Activated CD4-positive, alpha-beta T cell treated with anti-CD3 and anti-CD28 coated beads, Interleukin-2, amount 50 U/mL, for 24 hours (primary cell): ENCODE data around the gene PAGE2B.
"Not testable (repeated sequence)": the region's sequence is repeated elsewhere in the genome, so short reads cannot be mapped to it uniquely, and the experiment has no call there.

Source experiments
- DNase-seq, 2 donors: peaks; one replicate each; pipeline ENCODE4 v3.0.0-alpha.2; 2020; ENCODE audit warnings: low read depth in 1 of 2, low spot score in 1 of 2

Gene PAGE2B, protein sequence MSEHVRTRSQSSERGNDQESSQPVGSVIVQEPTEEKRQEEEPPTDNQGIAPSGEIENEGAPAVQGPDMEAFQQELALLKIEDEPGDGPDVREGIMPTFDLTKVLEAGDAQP

DNA sequence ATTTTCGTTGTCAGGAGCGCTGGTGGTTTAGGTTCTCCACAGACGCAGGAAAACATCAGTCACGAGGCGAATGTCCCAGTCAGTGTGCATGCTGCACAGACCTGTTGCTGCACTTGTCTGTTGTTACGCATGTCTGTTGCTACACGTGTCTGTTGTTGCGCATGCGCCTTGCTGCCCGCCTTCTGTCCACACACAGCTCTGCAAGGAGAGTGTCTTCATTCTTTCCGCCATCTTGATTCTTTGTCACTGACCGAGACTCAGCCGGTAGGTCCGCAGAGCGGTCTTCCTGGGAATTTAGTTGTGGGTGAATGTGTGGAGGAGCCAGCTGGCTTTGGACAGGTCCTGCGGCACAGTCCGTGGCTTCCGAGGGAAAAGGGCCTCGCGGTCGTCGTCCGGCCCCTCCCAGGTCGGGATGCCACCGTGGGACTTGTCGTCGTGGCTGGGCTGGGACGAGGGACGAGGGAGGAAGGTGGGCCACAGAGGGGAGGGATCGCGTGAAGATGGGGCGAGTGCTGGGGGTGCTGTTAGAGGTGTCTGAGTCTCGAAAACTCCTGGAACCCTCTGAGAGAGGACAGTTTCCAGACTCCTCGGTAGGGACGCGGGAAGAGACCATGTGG, at the start of gene PAGE2B:
PAGE2B (plus strand) TSS at position 180 of the 617 bp plus-strand sequence. CDS start 1,012 bp downstream, outside the sequence.
- no peak for DNase-seq

DNA sequence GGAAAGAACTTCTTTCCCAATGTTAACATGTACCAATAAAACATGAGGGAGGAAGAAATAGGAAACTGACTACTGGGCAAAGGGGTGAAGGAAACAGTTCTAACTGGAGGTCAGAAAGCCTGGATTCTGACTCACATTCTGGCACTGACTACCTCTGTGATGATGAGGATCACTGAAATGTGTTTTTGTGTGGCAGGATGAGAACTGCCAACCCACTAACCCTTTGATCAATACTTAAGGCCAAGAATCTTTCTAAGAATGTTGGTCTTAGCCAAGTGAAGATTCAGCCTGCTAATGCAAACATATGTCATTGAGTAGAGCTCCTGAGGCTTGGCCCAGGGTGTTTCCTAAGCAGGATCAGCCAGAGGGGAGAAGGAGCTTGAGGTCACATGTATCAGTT, 48.7 kb upstream of the PAGE2B start:
- DNase-seq, result no peak

- no peak for DNase-seq
Measured at GRCh38 chrX:55026840-55027239, 48.0 kb upstream of the PAGE2B start.

- DNase-seq, result no peak
Measured at GRCh38 chrX:55028040-55028439, 46.8 kb upstream of the PAGE2B start.

DNA sequence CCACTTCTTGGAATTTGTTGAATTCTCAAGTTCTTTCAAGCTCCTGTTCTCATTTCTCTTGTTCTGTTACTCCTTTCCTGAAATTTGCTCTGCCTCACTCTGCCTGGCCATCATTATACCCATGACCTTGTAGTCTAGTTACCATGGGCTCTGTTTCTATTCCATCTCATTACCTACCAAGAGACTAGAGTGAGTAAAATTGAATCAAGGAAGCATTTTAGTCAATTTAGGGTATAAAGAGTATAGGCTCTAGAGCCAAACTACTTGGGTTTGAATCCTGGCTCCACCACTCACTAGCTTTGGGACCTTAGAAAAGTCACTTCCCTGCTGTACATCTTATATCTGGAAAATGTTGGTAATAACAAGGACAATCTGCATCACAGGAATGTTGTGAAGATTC, 46.2 kb upstream of the PAGE2B start:
- no peak for DNase-seq

DNA sequence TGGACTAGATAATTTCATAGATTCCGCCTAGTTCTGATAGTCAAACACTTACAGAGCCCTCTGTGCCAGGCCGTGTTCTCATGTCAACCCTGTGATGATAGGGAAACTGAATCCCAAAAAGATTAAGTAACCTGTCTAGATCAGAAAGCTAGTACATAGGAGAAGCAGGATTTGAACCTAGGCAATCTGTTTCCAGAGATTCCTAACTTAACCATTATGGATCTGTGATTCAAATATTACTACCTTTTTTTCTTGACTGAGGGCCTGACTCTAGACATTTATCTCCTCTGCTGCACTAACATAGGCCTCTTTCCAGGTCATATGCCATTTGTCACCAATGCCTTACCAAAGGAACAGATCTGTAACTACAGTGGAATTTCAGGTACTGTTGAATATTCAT, 45.5 kb upstream of the PAGE2B start:
- no peak for DNase-seq

- DNase-seq, result no peak
Measured at GRCh38 chrX:55030271-55031205, 44.3 kb upstream of the PAGE2B start, which contains the start of gene ALAS2. Gene ALAS2, minus strand, starts transcription at chrX:55030977. Its CDS starts 4,977 bp downstream, at chrX:55026000.

DNA sequence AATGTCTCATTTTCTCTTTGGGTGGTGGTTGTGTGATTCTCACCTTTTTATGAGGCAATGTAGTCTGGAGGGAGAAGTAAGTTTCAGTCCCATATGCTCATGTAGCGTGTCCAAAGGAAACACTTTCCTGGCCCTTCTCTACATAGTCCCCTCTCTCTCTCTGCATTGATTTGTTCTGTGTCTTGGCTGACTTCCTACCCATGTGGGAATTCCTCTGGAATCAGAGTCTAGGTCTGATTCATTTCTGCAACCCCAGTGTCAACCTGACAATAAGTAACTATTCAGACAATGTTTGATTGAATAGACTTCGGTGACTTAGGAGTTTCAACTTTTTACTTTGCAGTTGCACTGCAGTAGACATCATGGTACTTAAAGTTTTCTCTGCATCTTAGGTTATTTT, 41.4 kb upstream of the PAGE2B start:
- DNase-seq, result no peak

GRCh38 chrX:55039471-55039870, 35.4 kb upstream of the PAGE2B start:
- DNase-seq, result no peak

GRCh38 chrX:55041514-55041913, 33.3 kb upstream of the PAGE2B start:
- no peak for DNase-seq

GRCh38 chrX:55050599-55050998, 24.2 kb upstream of the PAGE2B start:
- DNase-seq, result not testable (repeated sequence)

DNA sequence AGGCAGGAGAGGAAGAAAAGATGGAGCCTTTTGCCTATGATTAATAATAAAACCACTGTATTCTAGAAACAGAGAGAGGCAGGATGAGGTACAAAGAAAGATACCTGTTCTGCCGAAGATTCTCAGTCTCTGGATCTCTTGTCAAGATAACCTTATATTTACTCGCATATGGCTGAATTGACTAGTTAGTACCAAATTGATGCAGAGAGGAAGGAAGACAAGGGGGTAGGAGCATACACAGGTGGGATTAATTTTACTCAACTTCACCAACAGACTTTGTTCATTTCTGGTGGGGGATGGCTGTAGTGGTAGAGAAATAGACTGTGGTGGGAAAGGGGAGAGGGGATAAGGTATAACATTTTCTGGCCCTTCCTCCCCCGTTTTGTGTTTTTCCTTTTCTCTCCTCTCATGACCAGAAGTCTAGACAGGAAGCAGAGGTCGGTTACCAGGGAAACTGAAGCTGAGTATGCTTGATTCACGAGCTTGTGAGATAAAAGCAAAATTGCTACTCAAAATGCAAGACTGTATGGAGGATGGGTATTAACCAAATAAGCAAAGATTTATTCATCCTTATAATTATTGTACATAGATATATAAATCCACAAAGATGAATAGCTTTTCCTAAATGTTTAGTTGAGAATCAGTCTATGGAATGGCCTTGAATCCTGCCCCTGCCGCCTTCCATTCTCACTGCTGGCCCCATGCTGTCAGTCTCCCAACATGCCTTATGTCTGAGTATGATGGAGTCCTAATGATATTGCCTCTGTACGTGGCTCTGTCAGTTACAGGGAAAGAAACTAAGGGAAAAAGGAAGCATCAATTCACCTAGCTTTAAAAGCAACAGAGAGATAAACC, 17.8 kb upstream of the PAGE2B start:
- DNase-seq, result peak in 1 of 2 donors; percentile 2

DNA sequence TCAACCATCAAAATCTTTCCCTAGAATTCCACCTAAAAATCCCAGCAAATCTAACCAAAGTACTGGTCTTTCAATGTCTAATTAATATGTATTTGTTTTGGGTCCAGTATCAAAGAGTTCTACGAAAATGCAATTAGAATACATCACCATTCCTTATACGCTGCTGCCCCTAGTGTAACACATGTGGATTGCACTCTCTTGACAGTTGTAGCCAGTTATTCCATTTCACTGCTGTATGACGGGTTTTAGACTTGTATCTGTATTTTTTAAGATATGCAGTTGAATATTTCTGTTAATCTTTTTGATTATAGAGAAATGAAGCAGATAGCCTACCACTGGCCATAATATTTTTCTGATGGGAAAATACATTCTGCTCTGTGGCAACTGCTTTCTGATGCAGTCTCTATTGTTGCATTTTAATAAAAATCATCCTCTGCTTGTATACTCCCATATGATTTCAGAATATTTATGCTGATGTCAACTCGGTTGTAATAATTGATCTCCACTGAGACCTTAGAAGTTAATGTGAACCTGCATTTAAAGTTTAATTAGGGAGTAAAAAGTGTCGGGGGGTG, 17.1 kb upstream of the PAGE2B start:
- peak in 1 of 2 donors; percentile 5 for DNase-seq

- not testable (repeated sequence) for DNase-seq
Measured at GRCh38 chrX:55067180-55067579, 7.7 kb upstream of the PAGE2B start.

DNA sequence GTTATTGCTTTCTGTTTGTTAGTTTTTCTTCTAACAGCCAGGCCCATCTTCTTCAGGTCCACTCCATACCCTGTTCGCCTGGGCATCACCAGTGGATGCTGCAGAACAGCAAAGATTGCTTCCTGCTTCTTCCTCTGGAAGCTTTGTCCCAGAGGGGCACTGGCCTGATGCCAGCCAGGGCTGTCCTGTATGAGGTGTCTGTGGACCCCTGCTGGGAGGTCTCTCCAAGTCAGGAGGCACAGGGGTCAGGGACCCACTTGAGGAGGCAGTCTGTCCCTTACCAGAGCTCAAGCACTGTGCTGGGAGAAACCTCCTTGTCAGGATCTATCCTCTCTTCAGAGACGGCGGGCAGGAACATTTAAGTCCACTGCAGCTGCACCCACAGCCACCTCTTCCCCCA, 2.5 kb upstream of the PAGE2B start:
- DNase-seq, result no peak

DNA sequence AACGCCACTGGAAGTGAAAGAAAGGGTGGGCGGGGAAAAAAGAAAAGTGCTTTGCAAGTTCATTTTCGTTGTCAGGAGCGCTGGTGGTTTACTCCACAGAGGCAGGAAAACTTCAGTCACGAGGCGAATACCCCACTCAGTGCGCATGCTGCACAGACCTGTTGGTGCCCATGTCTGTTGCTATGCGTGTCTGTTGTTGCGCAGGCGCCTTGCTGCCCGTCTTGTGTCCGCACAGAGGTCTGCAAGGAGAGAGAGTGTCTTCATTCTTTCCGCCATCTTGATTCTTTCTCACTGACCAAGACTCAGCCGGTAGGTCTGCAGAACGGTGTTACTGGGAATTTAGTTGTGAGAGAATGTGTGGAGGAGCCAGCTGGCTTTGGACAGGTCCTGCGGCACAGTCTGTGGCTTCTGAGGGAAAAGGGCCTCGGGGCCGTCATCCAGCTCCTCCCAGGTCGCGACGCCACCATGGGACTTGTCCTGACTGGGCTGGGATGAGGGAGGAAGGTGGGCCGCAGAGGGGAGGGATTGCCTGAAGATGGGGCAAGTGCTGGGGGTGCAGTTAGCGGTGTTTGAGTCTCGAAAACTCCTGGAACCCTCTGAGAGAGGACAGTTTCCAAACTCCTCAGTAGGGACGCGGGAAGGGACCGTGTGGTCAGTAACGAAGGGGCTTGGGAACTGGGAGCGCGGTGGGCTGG, 14.1 kb downstream of the PAGE2B start, which contains the start of gene PAGE2:
PAGE2 (plus strand) TSS at position 224 of the 695 bp plus-strand sequence. CDS start 1,003 bp downstream, outside the sequence.
- DNase-seq, result no peak

GRCh38 chrX:55098691-55099090, 23.9 kb downstream of the PAGE2B start:
- no peak for DNase-seq

DNA sequence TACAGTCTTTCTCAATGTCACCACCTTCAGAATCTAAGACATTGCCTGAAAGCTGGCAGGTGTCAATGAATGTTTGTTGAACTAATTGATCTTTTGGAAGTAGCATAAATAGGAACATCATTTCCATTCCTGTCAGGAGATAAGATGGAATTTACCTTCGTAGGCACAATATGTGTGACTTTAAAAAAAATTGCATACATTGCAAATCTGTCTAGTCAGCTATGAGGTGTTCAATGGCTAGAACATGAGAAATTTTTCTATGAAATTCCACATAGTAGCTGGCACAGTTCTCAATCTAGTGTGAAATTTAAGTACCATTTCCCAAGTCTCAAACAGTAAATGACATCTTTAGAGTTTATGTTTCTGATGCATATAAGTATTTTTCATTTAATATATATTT, 24.3 kb downstream of the PAGE2B start:
- no peak for DNase-seq

GRCh38 chrX:55102754-55103153, 27.9 kb downstream of the PAGE2B start:
- no peak for DNase-seq

- DNase-seq, result no peak
Measured at GRCh38 chrX:55107262-55107661, 32.4 kb downstream of the PAGE2B start.
